Breast epithelium (tissue), 3 donors: ENCODE data around the gene CYP2D6.

Source experiments
- POLR2A ChIP-seq: fragments of 450-650 bp; IDR thresholded peaks from one replicate; pipeline ENCODE4 v1.6.1; 2016; ENCODE audit warnings: antibody characterized with exemption, mild to moderate bottlenecking, moderate library complexity
- TF ChIP-seq, protein P1 (sequence below), 3 donors: fragments of 450-650 bp; IDR thresholded peaks; one replicate each; pipeline ENCODE4 v1.5.1; 2016 to 2017; ENCODE audit warnings: antibody characterized with exemption in 3 of 3, mild to moderate bottlenecking in 3 of 3, moderate library complexity in 3 of 3

DNA sequence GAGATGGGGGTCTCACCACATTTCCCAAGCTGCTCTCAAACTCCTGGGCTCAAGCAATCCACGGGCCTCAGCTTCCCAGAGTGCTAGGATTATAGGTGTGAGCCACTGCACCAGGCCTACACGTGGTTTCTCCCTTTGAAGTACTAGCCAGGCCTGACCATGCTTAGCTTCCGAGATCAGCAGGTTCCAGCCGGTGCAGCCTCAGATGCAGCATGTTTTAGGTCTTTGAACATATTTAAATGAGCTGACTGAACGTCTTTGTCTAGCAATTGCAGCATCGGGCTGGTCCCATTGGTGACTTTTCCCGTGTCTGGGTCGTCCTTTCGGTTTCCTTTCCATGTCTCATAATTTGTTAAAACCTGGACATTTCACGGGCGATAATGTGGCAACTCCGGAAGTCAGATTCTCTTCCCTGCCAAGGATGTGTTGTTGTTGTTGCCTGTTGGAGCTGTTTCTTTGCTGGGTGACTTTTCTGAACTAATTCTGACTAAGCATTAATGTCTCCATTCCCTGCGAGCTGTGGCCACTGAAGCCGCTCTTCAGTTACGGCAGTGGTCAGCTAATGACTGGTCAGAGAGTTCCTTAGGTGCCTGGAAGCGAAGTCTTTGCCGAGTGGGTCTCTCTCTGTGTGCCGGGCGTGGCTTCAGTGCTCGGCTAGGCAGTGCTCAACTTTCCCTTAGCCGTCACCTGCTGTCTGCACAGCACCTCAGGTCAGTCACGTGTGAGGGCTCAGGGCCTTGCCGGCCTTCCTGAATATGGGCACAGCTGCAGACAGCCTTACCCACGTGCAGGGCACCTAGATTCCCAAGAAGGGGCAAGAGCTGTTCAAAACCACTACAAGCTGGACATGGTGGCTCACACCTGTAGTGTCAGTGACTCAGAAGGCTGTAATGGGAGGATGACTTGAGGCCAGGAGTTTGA is 3.8 kb upstream of the CYP2D6 start:
- TF ChIP-seq, protein P1, sequence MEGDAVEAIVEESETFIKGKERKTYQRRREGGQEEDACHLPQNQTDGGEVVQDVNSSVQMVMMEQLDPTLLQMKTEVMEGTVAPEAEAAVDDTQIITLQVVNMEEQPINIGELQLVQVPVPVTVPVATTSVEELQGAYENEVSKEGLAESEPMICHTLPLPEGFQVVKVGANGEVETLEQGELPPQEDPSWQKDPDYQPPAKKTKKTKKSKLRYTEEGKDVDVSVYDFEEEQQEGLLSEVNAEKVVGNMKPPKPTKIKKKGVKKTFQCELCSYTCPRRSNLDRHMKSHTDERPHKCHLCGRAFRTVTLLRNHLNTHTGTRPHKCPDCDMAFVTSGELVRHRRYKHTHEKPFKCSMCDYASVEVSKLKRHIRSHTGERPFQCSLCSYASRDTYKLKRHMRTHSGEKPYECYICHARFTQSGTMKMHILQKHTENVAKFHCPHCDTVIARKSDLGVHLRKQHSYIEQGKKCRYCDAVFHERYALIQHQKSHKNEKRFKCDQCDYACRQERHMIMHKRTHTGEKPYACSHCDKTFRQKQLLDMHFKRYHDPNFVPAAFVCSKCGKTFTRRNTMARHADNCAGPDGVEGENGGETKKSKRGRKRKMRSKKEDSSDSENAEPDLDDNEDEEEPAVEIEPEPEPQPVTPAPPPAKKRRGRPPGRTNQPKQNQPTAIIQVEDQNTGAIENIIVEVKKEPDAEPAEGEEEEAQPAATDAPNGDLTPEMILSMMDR (IDR thresholded peaks at IDR 0.05): no peak
- no peak for TF ChIP-seq POLR2A
